H7 (cell line): ENCODE data around the gene MRGPRX2. TPM values are rescaled to one million over a fixed set of nuclear protein-coding genes. Genes with fewer than 3 reads are reported as not detected.

Experiments used
- total RNA-seq: library from RNA; depleted of rRNA; stranded (reverse); fragments of >200 nt; shearing (Covaris generic); gene quantifications from 2 replicates; pipeline ENCODE4 v1.2.3, GENCODE V29; 2014; rRNA removed

The MRGPRX2 gene
- total RNA-seq, 1 experiment from 2014 or later: not detected

Other genes starting within 250 kb of the MRGPRX2 start
- gene MRGPRX1, start 121.3 kb downstream of the MRGPRX2 start, total RNA-seq: not detected in 2 replicates
- gene ZDHHC13, start 56.5 kb upstream of the MRGPRX2 start, total RNA-seq: 18.3 and 19.1 TPM in 2 replicates
- gene CSRP3, start 141.3 kb upstream of the MRGPRX2 start, total RNA-seq: not detected in 2 replicates
- gene E2F8, start 180.2 kb upstream of the MRGPRX2 start, total RNA-seq: 4.4 and 5.6 TPM in 2 replicates